D721Med (cell line): ENCODE results near the gene PREP.

Experiments used
- DNase-seq: peaks from one replicate; pipeline ENCODE4 v3.0.0; 2011; ENCODE audit warnings: low spot score; ENCODE audit not compliant: insufficient read length
- FAIRE-seq: peaks from 2 replicates; lab custom pipeline; 2011; peaks lifted over from hg19 to GRCh38; lab: Jason Lieb, UNC
- TF ChIP-seq, protein P1 (sequence below): IDR thresholded peaks from 2 replicates; pipeline ENCODE4 v1.5.1; 2012; ENCODE audit warnings: mild to moderate bottlenecking, control low read depth; ENCODE audit not compliant: insufficient read depth; ENCODE audit errors: missing control alignments

The PREP gene

DNA sequence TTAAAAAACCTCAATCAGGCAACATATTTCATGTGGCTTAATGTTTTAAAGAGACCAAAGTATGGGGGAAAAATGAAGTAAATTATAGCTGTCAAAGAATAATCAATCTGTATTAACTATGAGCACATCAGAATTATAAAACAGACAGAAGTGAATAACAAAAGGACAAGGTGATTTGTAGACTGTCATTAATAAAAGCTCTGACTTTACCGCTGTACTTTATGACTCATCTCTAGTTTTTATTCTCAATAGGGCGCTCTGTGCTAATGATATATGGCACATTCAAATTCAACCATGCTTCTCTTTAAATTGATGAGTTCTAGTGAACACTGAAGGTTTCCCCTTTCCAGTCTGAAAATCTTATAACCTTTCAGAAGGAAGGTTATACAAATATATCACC lies 72.0 kb downstream of the PREP start:
- FAIRE-seq (no peak), DNase-seq (no peak)
- TF ChIP-seq, protein P1, sequence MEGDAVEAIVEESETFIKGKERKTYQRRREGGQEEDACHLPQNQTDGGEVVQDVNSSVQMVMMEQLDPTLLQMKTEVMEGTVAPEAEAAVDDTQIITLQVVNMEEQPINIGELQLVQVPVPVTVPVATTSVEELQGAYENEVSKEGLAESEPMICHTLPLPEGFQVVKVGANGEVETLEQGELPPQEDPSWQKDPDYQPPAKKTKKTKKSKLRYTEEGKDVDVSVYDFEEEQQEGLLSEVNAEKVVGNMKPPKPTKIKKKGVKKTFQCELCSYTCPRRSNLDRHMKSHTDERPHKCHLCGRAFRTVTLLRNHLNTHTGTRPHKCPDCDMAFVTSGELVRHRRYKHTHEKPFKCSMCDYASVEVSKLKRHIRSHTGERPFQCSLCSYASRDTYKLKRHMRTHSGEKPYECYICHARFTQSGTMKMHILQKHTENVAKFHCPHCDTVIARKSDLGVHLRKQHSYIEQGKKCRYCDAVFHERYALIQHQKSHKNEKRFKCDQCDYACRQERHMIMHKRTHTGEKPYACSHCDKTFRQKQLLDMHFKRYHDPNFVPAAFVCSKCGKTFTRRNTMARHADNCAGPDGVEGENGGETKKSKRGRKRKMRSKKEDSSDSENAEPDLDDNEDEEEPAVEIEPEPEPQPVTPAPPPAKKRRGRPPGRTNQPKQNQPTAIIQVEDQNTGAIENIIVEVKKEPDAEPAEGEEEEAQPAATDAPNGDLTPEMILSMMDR: no peak

DNA sequence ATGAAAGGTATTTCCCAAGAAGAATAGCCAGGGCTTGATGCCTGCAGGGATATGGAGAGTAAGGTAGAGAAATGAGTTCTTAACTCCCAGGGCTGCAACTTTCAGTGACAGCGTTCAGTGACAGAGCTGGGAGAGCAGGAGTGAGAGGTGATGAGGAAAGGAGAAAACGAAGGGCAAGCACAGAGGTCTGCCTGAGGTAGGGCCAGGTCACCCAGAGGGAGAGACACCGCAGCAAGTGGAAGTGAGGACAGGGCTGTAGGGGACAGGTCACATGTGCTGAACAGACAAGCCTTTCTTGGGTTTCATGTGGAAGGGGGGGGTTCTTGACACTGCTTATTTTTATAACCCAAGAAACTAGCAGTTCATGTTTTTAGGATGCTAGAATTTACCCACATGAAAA lies 72.5 kb downstream of the PREP start:
- DNase-seq (no peak), FAIRE-seq (no peak)
- TF ChIP-seq, protein P1: no peak

DNA sequence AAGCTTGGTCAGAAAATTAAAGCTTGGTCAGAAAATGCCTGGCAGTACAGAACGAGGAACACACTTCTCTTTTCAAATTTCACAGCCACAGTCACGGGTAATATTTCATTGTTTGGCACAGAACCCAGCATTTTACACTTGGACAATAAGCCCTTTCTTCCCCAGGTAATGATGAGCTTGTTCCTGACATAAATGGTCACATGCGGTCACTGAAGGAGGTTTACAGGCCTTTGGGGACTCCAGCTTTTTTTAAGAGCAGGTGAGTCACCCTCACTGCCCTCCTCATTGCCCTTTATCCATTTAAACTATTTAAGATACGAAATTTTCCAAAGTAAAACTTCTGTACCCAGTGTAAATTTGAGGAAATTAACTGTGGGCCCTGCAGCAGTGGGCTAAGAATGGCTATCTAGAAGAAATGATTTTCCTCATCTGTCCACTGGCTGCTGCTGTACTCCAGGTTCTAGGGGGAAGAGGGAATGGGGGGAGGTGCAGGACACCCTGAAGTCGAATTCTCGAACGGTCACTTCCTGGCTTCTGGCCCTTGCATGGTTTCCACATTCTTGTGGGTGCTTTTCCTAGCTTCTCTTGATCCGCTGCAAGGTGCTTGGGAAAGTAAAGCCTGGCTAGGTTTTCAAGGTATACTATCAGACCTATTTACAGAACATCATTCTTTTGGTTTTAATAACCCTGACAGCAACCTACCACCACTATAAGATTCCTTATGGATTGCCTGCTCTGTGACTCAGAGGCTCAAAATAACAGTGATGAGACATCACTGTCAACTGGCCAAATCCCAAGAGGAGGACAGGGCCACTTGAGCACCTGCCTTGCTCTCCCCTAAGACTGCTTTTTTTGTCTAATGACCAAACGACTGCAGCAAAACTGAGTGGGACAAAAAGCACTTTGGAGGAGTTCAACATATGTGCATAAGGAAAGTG lies 75.8 kb downstream of the PREP start:
- TF ChIP-seq, protein P1: no peak
- FAIRE-seq (no peak), DNase-seq (no peak)

DNA sequence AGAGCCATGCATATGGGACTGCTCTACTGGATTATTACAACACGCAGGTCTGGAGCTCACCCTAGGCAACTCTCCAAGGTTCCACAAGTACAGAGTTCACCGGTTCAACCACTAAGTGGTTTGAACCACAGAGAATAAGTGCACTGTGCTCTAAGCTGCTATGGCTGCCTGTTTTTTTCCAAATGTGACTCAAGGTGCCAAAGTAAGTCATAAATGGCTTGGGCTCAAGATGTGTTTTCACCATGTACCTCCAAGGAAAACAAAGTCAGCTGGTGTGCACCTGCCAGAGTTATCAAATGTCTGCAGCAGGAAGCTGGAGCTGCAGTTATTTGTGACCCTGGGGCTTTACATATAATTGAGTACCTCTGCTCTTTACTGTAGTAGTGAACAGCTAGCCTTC lies 76.7 kb downstream of the PREP start:
- FAIRE-seq (no peak), DNase-seq (no peak)
- TF ChIP-seq, protein P1: no peak

DNA sequence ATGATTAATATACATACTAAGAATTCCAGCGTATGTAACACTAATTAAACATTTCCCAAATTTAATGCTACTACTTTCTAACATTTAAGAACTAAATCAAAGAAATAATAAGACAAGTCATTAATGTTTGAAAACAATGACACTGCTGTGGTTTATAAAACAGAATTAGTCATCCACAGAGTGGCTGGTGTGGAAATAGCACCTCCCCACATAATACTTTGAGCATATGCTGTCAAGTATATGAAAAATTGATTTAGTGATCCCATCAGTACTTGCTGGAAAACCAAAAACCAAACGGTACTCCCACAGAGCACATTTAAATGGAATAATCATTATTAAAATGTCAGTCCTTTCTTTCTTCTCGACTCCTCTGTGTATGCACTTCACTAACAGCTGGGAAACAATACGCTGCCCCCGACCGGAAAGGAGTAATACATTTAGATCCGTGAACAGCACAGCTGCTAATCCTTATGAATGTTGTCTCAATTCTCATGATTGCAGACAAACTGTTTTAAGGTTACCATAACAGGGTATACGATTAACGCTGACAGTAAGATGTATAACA lies 78.4 kb downstream of the PREP start:
- FAIRE-seq (no peak), DNase-seq (no peak)
- TF ChIP-seq, protein P1: no peak

DNA sequence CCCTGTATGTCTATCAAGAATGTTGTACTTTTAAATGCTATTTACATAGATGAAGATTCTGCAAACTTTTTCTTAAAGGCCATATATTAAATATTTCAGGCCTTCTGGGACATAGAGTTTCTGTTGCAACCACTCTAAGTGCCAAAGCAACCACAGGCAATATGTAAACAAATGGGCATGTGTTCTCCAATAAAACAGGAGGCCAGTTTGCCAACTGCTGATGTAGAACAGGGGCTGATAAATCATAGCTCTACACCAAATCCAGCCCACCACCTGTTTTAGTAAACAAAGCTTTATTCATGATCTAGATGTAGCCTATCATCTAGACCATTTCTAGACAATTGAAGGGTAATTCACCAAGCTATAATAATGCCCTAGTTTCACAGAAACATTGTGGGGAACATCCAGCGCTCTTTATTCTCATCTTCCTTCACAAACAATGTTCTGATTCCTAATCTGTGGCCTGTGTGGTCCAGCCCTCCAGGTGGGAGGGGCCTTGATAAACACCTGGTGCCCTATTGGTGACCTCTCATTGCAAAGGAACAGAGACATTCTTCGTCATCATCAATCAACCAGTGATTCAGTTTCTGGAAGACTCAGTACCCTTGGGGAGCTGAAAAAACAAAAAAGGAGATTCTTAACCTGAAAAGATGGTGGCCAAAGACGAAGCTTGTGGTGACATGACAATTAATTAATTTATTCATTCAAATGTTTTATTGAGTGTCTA lies 80.2 kb downstream of the PREP start:
- TF ChIP-seq, protein P1: no peak
- FAIRE-seq: no peak
- DNase-seq: no peak
